Head of caudate nucleus (tissue), 42 donors: ENCODE measurements around the gene NOC2L.
"Not testable (repeated sequence)": the region's sequence is repeated elsewhere in the genome, so short reads cannot be mapped to it uniquely, and the experiment has no call there.

Source experiments
- DNase-seq, 42 donors: peaks; one replicate each; pipeline versions ENCODE4 v3.0.0 to v3.0.0-alpha.2; 2020 to 2021; ENCODE audit warnings: mixed read lengths in 7 of 42
- intact Hi-C: fragments of 100-400 bp; cut with DNase I; formaldehyde crosslinking; loops from one replicate; pipeline ENCODE4 v1.15.0; 2022

NOC2L gene

GRCh38 chr1:978069-978834 lies 19.2 kb upstream of the NOC2L start:
- no peak for DNase-seq
- intact Hi-C loops = no loop called here

DNA sequence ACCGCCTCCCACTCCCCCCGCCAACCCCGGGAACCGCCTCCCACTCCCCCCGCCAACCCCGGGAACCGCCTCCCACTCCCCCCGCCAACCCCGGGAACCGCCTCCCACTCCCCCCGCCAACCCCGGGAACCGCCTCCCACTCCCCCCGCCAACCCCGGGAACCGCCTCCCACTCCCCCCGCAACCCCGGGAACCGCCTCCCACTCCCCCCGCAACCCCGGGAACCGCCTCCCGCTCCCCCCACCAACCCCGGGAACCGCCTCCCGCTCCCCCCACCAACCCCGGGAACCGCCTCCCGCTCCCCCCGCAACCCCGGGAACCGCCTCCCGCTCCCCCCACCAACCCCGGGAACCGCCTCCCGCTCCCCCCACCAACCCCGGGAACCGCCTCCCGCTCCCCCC lies 17.7 kb upstream of the NOC2L start:
- intact Hi-C loops = not testable (repeated sequence)
- DNase-seq = peak in 1 of 42 donors; percentile 9

DNA sequence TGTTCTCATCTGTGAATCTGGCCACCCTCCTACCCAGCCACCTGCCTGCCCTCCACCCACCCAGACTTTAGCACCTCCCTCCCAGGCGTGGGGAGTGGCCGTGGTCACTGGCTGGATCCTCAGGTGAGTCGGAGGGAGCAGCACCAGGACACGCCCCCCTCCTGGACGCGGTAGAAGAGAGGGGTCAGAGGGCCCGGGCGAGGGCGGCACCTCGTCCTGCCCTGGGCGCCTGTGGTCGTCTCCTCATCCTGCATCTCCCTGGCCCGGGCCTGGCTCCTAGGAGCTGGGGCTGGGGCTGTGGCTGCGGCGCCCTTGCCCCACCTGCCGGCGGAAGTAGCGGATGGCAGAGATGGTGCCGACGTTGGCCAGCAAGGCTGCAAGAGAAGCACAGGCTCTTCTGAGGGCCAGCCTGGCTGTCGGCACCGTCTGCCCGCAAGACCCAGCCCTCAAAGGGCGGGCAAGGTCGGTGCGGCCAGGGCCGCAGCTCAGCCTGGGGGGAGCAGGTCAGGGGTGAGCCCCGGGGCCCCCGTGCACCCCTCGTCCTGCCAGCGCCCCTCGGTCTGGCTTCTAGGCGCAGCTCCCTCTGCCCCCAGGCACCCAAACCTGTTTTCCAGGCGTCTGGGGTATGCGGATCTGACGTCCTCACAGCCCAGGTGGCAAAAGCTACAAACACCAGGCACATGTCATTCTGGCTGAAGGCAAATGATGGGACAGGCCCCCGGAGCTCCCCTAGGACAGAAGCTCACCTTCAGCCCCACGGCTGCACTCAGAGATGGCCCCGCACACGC lies 17.0 kb upstream of the NOC2L start:
- intact Hi-C loops = no loop called here
- DNase-seq = peak in 14 of 42 donors; percentile 28 to 71 (median 52)

DNA sequence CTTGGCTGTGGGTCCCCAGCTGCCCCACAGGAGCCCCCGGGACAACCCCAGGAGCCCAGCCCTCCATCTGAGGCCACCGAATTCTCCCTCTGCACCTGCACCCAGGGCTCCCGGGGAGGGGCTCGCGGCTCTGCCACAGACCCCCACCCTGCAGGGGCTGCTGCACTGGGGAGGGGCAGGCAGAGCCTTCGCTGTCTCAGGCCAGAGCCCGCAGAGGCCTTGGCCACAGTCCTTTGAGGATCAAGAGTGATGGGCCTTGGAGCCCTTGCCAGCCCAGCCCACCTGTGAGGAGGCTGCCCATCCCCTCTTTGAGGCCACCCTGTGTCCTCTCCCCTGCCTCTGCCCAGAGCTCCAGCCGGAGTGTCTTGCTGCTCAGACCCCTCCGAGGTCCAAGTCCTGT lies 16.3 kb upstream of the NOC2L start:
- intact Hi-C loops = no loop called here
- DNase-seq = no peak

GRCh38 chr1:974687-975328 lies 15.8 kb upstream of the NOC2L start:
- intact Hi-C loops = no loop called here
- DNase-seq = no peak

- intact Hi-C loops = no loop called here
- no peak for DNase-seq
Observed at GRCh38 chr1:974293-974640, 15.2 kb upstream of the NOC2L start.

- no peak for DNase-seq
- intact Hi-C loops = no loop called here
Observed at GRCh38 chr1:973459-974292, 14.6 kb upstream of the NOC2L start.

- intact Hi-C loops = no loop called here
- DNase-seq = no peak
Observed at GRCh38 chr1:972726-973458, 13.8 kb upstream of the NOC2L start.

DNA sequence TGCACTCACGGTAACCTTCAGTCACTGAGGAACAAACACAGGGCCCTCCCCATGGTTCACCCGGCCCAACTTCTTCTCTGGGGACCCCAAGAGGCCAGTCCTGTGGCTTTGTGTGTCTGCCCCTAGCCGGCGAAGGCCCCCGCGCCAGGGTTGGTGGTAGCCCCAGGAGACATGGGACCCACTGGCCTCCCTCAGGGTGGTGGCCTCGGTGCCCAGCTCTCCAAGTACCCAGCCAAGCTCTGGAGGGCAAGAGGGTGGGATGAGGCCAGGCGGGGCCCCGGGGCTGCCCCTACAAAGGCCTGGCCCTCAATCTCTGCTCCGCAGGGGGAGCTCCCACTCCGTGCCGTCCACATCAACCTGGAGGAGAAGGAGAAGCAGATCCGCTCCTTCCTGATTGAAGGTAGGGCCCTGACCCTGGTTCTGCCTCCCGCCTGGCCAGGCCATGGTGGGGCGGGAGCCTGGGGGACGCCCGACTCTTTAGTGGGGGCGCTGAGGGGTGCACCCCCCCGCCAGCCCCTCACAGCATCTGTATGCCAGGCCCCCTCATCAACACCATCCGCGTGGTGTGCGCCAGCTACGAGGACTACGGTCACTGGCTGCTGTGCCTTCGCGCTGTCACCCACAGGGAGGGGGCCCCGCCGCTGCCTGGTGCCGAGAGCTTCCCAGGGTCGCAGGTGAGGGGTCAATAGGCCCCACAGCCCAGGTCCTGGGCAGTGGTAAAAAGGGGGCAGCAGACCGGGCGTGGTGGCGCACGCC lies 12.9 kb upstream of the NOC2L start:
- intact Hi-C loops = no loop called here
- no peak for DNase-seq

DNA sequence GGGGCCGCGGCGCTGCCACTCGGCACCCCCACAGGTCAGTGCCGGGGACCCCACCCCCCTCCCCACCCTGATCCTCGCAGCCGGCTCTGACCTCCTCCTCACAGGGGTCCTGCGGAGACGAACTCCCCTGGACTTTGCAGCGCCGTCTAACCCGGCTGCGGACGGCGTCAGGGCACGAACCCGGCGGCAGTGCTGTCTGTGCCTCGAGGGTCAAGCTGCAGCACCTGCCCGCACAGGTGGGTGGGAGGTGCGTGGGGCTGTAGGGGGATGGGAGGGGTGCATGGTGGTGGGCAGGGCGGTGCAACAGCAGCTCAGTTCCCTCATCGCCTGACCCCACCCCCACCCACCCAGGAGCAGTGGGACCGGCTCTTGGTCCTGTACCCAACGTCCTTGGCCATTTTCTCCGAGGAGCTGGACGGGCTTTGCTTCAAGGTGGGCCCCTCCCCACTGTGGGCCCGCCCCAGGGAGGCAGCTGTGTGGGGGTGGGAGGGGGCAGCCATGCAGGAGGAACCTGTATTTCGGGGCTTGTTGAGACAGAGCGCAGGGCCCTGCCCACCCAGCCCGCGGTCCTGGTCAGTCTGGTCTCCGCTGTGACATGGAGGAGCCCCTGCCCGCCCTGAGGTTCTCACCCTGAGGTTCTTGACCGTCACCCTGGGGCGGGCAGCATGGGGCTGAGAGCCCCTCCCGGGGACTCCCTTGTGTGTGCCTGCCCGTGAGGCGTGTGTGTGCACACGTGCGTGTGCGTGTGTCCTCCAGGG lies 12.1 kb upstream of the NOC2L start:
- DNase-seq = no peak
- intact Hi-C loops = no loop called here

DNA sequence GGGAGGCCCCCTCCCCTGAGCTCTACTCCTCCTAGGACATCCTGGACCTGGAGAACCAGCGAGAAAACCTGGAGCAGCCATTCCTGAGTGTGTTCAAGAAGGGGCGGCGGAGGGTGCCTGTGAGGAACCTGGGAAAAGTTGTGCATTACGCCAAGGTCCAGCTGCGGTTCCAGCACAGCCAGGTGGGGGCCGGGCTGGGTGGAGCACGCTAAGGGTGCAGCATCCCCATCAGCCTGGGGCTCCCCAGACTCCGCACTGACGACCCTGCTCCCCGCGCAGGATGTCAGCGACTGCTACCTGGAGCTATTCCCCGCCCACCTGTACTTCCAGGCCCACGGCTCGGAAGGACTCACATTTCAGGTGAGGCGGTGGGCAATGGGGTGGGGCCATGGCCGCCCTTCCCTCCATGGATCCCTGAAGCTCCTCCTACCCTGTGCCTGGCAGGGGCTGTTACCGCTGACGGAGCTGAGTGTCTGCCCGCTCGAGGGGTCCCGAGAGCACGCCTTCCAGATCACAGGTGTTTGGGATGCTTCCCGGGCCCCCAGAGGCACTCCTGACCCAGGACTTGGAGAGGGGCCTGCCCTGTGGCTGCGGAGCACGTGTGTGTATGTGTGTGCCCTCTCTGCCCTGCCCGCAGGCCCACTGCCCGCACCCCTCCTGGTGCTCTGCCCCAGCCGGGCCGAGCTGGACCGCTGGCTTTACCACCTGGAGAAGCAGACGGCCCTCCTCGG lies 11.4 kb upstream of the NOC2L start:
- intact Hi-C loops = no loop called here
- DNase-seq = no peak

GRCh38 chr1:969260-969855 lies 10.3 kb upstream of the NOC2L start:
- DNase-seq = no peak
- intact Hi-C loops = no loop called here

- intact Hi-C loops = no loop called here
- no peak for DNase-seq
Observed at GRCh38 chr1:967466-968343, 8.6 kb upstream of the NOC2L start.

DNA sequence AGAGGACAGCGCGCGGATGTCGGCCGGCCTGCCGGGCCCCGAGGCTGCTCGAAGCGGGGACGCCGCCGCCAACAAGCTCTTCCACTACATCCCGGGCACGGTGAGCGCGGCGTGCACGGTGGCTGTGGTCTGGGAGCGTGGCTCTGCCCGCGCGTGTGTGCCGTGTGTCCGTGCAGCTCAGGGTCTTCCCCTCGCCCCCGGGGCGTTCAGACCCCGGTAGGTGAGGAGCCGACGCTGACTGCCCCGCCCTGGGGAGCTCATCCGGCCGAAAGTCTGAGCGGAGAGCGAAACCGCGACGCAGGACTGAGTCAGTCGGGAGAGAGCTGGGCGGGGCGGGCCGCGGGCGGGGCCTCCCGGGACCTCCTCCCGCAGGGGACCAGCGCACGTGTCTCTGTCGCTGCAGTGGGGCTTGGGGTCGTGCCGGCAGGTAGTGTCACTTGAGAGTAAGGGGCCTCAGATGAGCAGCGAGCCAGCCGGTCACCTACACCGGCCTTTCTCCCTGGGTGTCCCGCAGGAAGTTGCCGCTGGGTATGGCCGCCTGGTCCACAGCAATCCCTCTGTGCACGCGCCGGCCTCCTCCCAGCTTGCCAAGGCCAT lies 7.7 kb upstream of the NOC2L start:
- intact Hi-C loops = no loop called here
- peak in 7 of 42 donors; percentile 19 to 60 (median 37) for DNase-seq

DNA sequence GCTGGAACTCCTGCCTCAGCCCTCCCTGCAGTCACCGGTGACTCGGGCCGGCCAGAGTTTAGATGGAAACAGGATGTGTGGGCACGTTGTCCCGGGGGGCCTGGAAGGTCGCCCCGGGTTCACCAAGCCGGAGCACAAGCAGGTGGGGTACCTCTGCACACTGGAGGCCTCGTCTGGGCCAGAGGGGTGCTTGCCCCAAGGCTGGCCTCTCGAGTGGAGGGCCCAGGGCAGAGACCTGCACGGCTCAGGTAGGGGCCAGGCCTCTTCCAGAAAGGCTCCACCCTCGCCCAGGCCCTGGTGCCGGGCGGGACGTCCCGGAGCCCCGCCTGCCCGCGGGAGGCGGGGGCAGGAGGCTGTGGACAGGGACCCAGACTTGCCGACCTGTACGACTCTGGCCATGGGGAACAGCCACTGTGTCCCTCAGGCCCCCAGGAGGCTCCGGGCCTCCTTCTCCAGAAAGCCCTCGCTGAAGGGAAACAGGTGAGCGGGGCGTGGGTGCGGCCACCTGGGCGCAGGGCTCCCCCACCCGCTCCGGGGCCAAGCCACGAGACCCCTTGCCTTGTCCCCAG lies 7.2 kb upstream of the NOC2L start, which contains the start of gene PLEKHN1:
PLEKHN1 (plus strand) TSS at position 348 of the 569 bp plus-strand sequence; CDS start at position 398, 50 bp downstream.
- intact Hi-C loops = no loop called here
- no peak for DNase-seq
